ENCODE results near the gene APOD. TPM values are rescaled to one million over a fixed set of nuclear protein-coding genes. Genes with fewer than 3 reads are reported as not detected.

Gene APOD
- total and polyA plus RNA-seq, 10 of the 15 experiments (the other 5 are each of a cell fraction or from before 2014, with no cell fraction given) = 0.06 to 0.77 (median 0.47) TPM; not detected in 3

GRCh38 chr3:195543500-195544229, 40.1 kb downstream of the APOD start:
- Histone ChIP-seq H3K4me1 (ENCODE audit: control insufficient read depth, insufficient read depth, low read length) (peaks cover 14% of the 10 kb centered on the region), H3K4me3 (peak overlapping the region; percentile 77), H3K4me2 (ENCODE audit: control insufficient read depth, insufficient read depth) (peak overlapping the region; percentile 95), H3K27me3 (replicated peaks in 1 of 2; ENCODE audit: control insufficient read depth in 2 of 2, insufficient read depth in 2 of 2, low read length in 1 of 2) (no peaks in the 10 kb centered on the region), H3K9me3 (replicated peaks; ENCODE audit: control insufficient read depth, insufficient read depth, low read length) (no peaks in the 10 kb centered on the region), H3K36me3 (ENCODE audit: control insufficient read depth in 2 of 2, insufficient read depth in 2 of 2, low read length in 1 of 2) (no peaks in the 10 kb centered on the region), H3K27ac (ENCODE audit: control insufficient read depth, insufficient read depth) (no peak overlapping the region), H4K20me1 (ENCODE audit: control insufficient read depth, insufficient read depth) (no peaks in the 10 kb centered on the region), H2AFZ (ENCODE audit: control insufficient read depth, low read depth, low read length) (peak overlapping the region; percentile 7), H3K79me2 (ENCODE audit: control insufficient read depth, insufficient read depth, low read length) (peaks cover 45% of the 10 kb centered on the region), H3K9ac (ENCODE audit: control insufficient read depth, insufficient read depth, low read length) (peak overlapping the region; percentile 68)
- ATAC-seq (no peak), FAIRE-seq (no peak), DNase-seq (ENCODE audit: low read depth, low spot score) (no peak)
- 20% methylated on average over 32 of the region's 38 CpGs for WGBS (ENCODE audit: insufficient coverage, insufficient replicate concordance, low lambda C conversion rate, missing lambda C conversion rate)
- SMC1A ChIA-PET (ENCODE audit: uncharacterized antibody, unreplicated experiment) = interaction anchor here (1.1 to 3.0 kb wide), 3 partner anchors 11 to 273 kb away, joined by 3 to 18 read pairs (median 6); partner anchors contain the start of gene XXYLT1
- RAD21 ChIA-PET (ENCODE audit: unreplicated experiment) = interaction anchor here (0.7 to 6.8 kb wide), 3 partner anchors 13 to 273 kb away, joined by 3 to 60 read pairs (median 12); partner anchors contain the start of gene XXYLT1
- CTCF ChIA-PET = interaction anchor here (0.8 to 2.5 kb wide), 2 partner anchors 12 to 272 kb away, joined by 5 to 13 read pairs; partner anchors contain the start of gene XXYLT1
- POLR2A ChIA-PET = interaction anchor here (0.6 to 1.7 kb wide), 4 partner anchors 270 to 556 kb away, joined by 3 to 12 read pairs (median 4); partner anchors contain the start of gene XXYLT1
- no TSS peak for BruUV-seq (replicated peaks)
- intact Hi-C loops (cut with micrococcal nuclease; ENCODE audit: unreplicated experiment) = loop anchor here (5.0 kb wide), 1 partner anchor 359 kb away; no protein-coding TSS in a partner anchor
- TF ChIP-seq SREBF1 (IDR thresholded peaks at IDR 0.05; ENCODE audit: low read length) (no peak), IKZF2 (IDR thresholded peaks at IDR 0.05) (no peak), CREB1 (IDR thresholded peaks at IDR 0.05; ENCODE audit: low read depth) (0 out of 2 replicates have a peak, but pooled peaks have one; percentile 2), ATF7 (IDR thresholded peaks at IDR 0.05; ENCODE audit: low read depth) (peak; percentile 96)
- in situ Hi-C loops (cut with MboI) = loop anchor here (25.0 kb wide), 1 partner anchor 406 kb away; no protein-coding TSS in a partner anchor

Data from GM12878 (cell line).